CMK (cell line): Measurements from ENCODE around the gene PHEX.

Experiments
- DNase-seq: peaks from one replicate; pipeline ENCODE4 v3.0.0-alpha.2; 2010; ENCODE audit warnings: low read depth

Gene PHEX

GRCh38 chrX:22148565-22148964 is 116.4 kb downstream of the PHEX start:
- no peak for DNase-seq

- no peak for DNase-seq
Measured at GRCh38 chrX:22150371-22150770, 118.2 kb downstream of the PHEX start.

- DNase-seq, result no peak
Measured at GRCh38 chrX:22155126-22155525, 123.0 kb downstream of the PHEX start.

GRCh38 chrX:22159071-22159470 is 126.9 kb downstream of the PHEX start:
- DNase-seq, result no peak

- no peak for DNase-seq
Measured at GRCh38 chrX:22163326-22163725, 131.2 kb downstream of the PHEX start.

GRCh38 chrX:22164770-22165388 is 132.8 kb downstream of the PHEX start:
- DNase-seq, result no peak

- no peak for DNase-seq
Measured at GRCh38 chrX:22165732-22166457, 133.8 kb downstream of the PHEX start.

- no peak for DNase-seq
Measured at GRCh38 chrX:22171287-22172060, 139.3 kb downstream of the PHEX start.

GRCh38 chrX:22173966-22174365 is 141.8 kb downstream of the PHEX start:
- DNase-seq, result no peak

GRCh38 chrX:22177950-22178515 is 145.9 kb downstream of the PHEX start:
- no peak for DNase-seq

- no peak for DNase-seq
Measured at GRCh38 chrX:22184096-22184495, 152.0 kb downstream of the PHEX start.

- no peak for DNase-seq
Measured at GRCh38 chrX:22186165-22186564, 154.0 kb downstream of the PHEX start.

- peak; percentile 2 for DNase-seq
Measured at GRCh38 chrX:22192419-22193060, 160.4 kb downstream of the PHEX start.

- DNase-seq, result no peak
Measured at GRCh38 chrX:22193851-22194659, 161.9 kb downstream of the PHEX start.

GRCh38 chrX:22194660-22194945 is 162.5 kb downstream of the PHEX start:
- DNase-seq, result no peak

- DNase-seq, result no peak
Measured at GRCh38 chrX:22196149-22196548, 164.0 kb downstream of the PHEX start.

- no peak for DNase-seq
Measured at GRCh38 chrX:22202251-22202650, 170.1 kb downstream of the PHEX start.

- no peak for DNase-seq
Measured at GRCh38 chrX:22203186-22203585, 171.1 kb downstream of the PHEX start.

GRCh38 chrX:22206781-22207180 is 174.7 kb downstream of the PHEX start:
- DNase-seq, result no peak

- DNase-seq, result no peak
Measured at GRCh38 chrX:22220941-22221340, 188.8 kb downstream of the PHEX start.

- no peak for DNase-seq
Measured at GRCh38 chrX:22234380-22234779, 202.3 kb downstream of the PHEX start.

GRCh38 chrX:22237479-22237878 is 205.4 kb downstream of the PHEX start:
- DNase-seq, result no peak
